Measurements from ENCODE around the gene KLHL22. TPM values are rescaled to one million over a fixed set of nuclear protein-coding genes. Genes with fewer than 3 reads are reported as not detected.
A peak's percentile ranks its signal among the peaks of the same experiment; 100 is the strongest.

Gene KLHL22
- total and polyA plus RNA-seq, 2 of the 13 experiments (the other 11 are each of a cell fraction or from before 2014, with no cell fraction given), result 10.9 to 14.8 TPM

DNA sequence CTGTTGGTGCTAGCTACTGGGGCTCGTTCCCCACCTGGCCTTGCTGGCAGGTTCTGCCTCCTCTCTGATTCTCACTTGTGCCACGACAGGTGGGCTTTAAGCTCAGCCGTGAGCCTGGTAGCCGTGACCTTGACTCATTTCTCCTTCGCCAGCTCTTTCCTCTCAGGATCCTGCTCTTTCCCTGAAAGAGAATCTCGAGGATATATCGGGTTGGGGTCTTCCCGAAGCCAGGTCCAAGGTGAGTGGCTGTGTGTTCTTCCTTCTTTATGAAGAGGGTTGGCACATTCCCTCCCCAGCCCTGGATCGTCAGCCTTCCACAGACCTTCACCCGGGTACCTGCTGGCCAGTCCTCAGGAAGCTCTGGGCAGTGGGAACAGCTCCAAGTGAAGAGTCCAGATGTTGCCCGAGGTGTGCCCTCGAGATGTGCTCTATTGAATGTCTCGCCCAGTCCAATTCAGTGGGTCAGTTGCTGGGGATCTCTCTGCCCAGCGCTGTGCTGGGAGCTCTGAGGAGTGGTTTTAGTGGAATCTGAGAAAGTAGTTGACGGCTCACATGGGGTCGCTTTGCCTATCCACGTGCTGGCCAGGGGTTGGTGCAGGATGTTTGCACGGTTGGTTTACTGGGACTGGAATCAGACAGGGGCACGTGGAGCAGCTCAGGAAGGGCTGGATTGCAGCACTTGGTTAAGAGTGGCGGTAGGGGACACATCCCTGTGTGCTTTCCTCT, 100.3 kb downstream of the KLHL22 start:
- intact Hi-C loops (cut with micrococcal nuclease; ENCODE audit: unreplicated experiment) (no loop called here), in situ Hi-C loops (cut with HindIII; ENCODE audit: extremely low pct_ligation_motif_present, low pct_unique_long_range_greater_than_20kb) (no loop called here)
- peaks cover 0 to under 1% of the 10 kb centered on the region in 2 experiments; a peak in 2 of 5 replicates for H3K36me3 ChIP-seq (replicated peaks in 1 of 2; ENCODE audit: control insufficient read depth in 1 of 2, insufficient read depth in 2 of 2, low read length in 2 of 2)
- TF ChIP-seq ZNF34 (CRISPR knock-in tag; IDR thresholded peaks at IDR 0.05; ENCODE audit: borderline replicate concordance) (no peak), ZNF550 (CRISPR knock-in tag; IDR thresholded peaks at IDR 0.05; ENCODE audit: borderline replicate concordance) (no peak), ARNTL (CRISPR knock-in tag; IDR thresholded peaks at IDR 0.05) (0 out of 2 replicates have a peak, but pooled peaks have one; percentile 33), TAF1 (CRISPR knock-in tag; IDR thresholded peaks at IDR 0.05) (peak; percentile 18; the same call in 1 of the 2 replicates)
- TF ChIP-seq, protein P1, sequence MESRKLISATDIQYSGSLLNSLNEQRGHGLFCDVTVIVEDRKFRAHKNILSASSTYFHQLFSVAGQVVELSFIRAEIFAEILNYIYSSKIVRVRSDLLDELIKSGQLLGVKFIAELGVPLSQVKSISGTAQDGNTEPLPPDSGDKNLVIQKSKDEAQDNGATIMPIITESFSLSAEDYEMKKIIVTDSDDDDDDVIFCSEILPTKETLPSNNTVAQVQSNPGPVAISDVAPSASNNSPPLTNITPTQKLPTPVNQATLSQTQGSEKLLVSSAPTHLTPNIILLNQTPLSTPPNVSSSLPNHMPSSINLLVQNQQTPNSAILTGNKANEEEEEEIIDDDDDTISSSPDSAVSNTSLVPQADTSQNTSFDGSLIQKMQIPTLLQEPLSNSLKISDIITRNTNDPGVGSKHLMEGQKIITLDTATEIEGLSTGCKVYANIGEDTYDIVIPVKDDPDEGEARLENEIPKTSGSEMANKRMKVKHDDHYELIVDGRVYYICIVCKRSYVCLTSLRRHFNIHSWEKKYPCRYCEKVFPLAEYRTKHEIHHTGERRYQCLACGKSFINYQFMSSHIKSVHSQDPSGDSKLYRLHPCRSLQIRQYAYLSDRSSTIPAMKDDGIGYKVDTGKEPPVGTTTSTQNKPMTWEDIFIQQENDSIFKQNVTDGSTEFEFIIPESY (CRISPR knock-in tag; IDR thresholded peaks at IDR 0.05), result 0 out of 2 replicates have a peak, but pooled peaks have one; percentile 12
- ATAC-seq, result no peak
- 88% methylated on average over 19 of the region's 20 CpGs for WGBS (ENCODE audit: low lambda C conversion rate)
- peaks cover 41% of the 10 kb centered on the region for H3K4me1 ChIP-seq (ENCODE audit: insufficient read depth, low read length)
- H4K20me1 ChIP-seq (ENCODE audit: insufficient read depth, low read length), result no peaks in the 10 kb centered on the region
- H3K27ac ChIP-seq (ENCODE audit: extremely low read length, insufficient read depth, low read length), result no peak overlapping the region
- H3K4me2 ChIP-seq (ENCODE audit: low read depth, low read length), result peak overlapping the region; percentile 80
- ChIA-PET CTCF (ENCODE audit: low intra/inter-chr PET ratio, low total read pairs) (no interaction called here), POLR2A (interaction anchor here (1.6 kb wide), 1 partner anchor 76 kb away, joined by 7 read pairs; the partner anchor contains the start of gene DGCR6L)
- H3K4me3 ChIP-seq (replicated peaks in 1 of 3; ENCODE audit: insufficient read depth in 1 of 3, low read depth in 2 of 3, low read length in 3 of 3), result peak overlapping the region in 1 of 3 experiments; percentile 82; a peak in 3 of 6 replicates
- no peak overlapping the region for H3K9ac ChIP-seq (ENCODE audit: insufficient read depth, low read depth, low read length)
- H3K27me3 ChIP-seq (ENCODE audit: control insufficient read depth in 1 of 2, insufficient read depth in 2 of 2, low read length in 2 of 2), result peaks cover 0 to 9% of the 10 kb centered on the region in 2 experiments; a peak in 2 of 5 replicates
- no peaks in the 10 kb centered on the region for H3K9me3 ChIP-seq (ENCODE audit: low read length)
- H2AFZ ChIP-seq (ENCODE audit: low read length), result no peak overlapping the region
- no peak for FAIRE-seq
- peaks cover 2% of the 10 kb centered on the region for H3K79me2 ChIP-seq (ENCODE audit: insufficient read depth, low read length)
- DNase-seq (ENCODE audit: low spot score), result no peak
- no TSS peak for BruUV-seq (replicated peaks)

All from HepG2 (cell line).